ENCODE measurements around the gene TTLL10.
"Not testable (repeated sequence)": the region's sequence is repeated elsewhere in the genome, so short reads cannot be mapped to it uniquely, and the experiment has no call there.

Gene TTLL10

GRCh38 chr1:1173061-1173792 lies 453 bp upstream of the TTLL10 start:
- no peak for DNase-seq (ENCODE audit: low read depth)

GRCh38 chr1:1175221-1176062 lies 1.8 kb downstream of the TTLL10 start:
- DNase-seq (ENCODE audit: low read depth): no peak

GRCh38 chr1:1176063-1176761 lies 2.5 kb downstream of the TTLL10 start:
- DNase-seq (ENCODE audit: low read depth): not testable (repeated sequence)

- no peak for DNase-seq (ENCODE audit: low read depth)
Observed at GRCh38 chr1:1176931-1177330, 3.3 kb downstream of the TTLL10 start.

- DNase-seq (ENCODE audit: low read depth): no peak
Observed at GRCh38 chr1:1177452-1178206, 3.9 kb downstream of the TTLL10 start.

GRCh38 chr1:1178794-1179331 lies 5.2 kb downstream of the TTLL10 start:
- no peak for DNase-seq (ENCODE audit: low read depth)

GRCh38 chr1:1179346-1179982 lies 5.8 kb downstream of the TTLL10 start:
- DNase-seq (ENCODE audit: low read depth): no peak

GRCh38 chr1:1179983-1180861 lies 6.5 kb downstream of the TTLL10 start:
- DNase-seq (ENCODE audit: low read depth): no peak

- no peak for DNase-seq (ENCODE audit: low read depth)
Observed at GRCh38 chr1:1181129-1181937, 7.7 kb downstream of the TTLL10 start.

GRCh38 chr1:1181938-1182410 lies 8.3 kb downstream of the TTLL10 start:
- no peak for DNase-seq (ENCODE audit: low read depth)

- DNase-seq (ENCODE audit: low read depth): no peak
Observed at GRCh38 chr1:1182491-1183220, 9.0 kb downstream of the TTLL10 start.

GRCh38 chr1:1183221-1183747 lies 9.6 kb downstream of the TTLL10 start:
- no peak for DNase-seq (ENCODE audit: low read depth)

- DNase-seq (ENCODE audit: low read depth): no peak
Observed at GRCh38 chr1:1183833-1184775, 10.4 kb downstream of the TTLL10 start.

GRCh38 chr1:1185101-1185765 lies 11.6 kb downstream of the TTLL10 start:
- DNase-seq (ENCODE audit: low read depth): no peak

GRCh38 chr1:1187938-1188337 lies 14.3 kb downstream of the TTLL10 start:
- no peak for DNase-seq (ENCODE audit: low read depth)

- no peak for DNase-seq (ENCODE audit: low read depth)
Observed at GRCh38 chr1:1189111-1189510, 15.4 kb downstream of the TTLL10 start.

GRCh38 chr1:1191734-1192133 lies 18.1 kb downstream of the TTLL10 start:
- no peak for DNase-seq (ENCODE audit: low read depth)

All from iris pigment epithelial cell (primary cell).